Choroid plexus epithelial cell (primary cell): ENCODE data around the gene RNF208.

Source experiments
- DNase-seq: peaks from one replicate; pipeline ENCODE4 v3.0.0-alpha.2; 2010; ENCODE audit warnings: low read depth
- H3K4me3 ChIP-seq: 2 replicates; pipeline ENCODE4 v1.5.1; 2011; ENCODE audit warnings: low read depth, mild to moderate bottlenecking, control low read depth, low read length, moderate library complexity
- CTCF ChIP-seq: conservative IDR thresholded peaks from 2 replicates; pipeline ENCODE4 v1.5.1; 2011; ENCODE audit warnings: low read depth, mild to moderate bottlenecking, control low read depth, inconsistent platforms, low read length, moderate library complexity

Gene RNF208

GRCh38 chr9:137222190-137223077, at the start of gene RNF208:
RNF208 (minus strand) TSS chr9:137222240; CDS start chr9:137221212, 1,028 bp downstream.
- no peak for DNase-seq
- H3K4me3 ChIP-seq, result peak within 1 kb of the TSS; percentile 93
- TF ChIP-seq CTCF, result no peak

GRCh38 chr9:137271696-137272076, 49.6 kb upstream of the RNF208 start:
- no peak for DNase-seq
- no peak overlapping the region for H3K4me3 ChIP-seq
- no peak for TF ChIP-seq CTCF

GRCh38 chr9:137270929-137271695, 49.1 kb upstream of the RNF208 start:
- no peak for DNase-seq
- no peak overlapping the region for H3K4me3 ChIP-seq
- no peak for TF ChIP-seq CTCF

GRCh38 chr9:137269231-137269772, 47.3 kb upstream of the RNF208 start:
- DNase-seq, result peak; percentile 62
- no peak for TF ChIP-seq CTCF

GRCh38 chr9:137268538-137269201, 46.6 kb upstream of the RNF208 start:
- TF ChIP-seq CTCF, result no peak
- no peak overlapping the region for H3K4me3 ChIP-seq

More at GRCh38 chr9:137269231-137269772, 47.3 kb upstream of the RNF208 start:
- no peak overlapping the region for H3K4me3 ChIP-seq

GRCh38 chr9:137267933-137268355, 45.9 kb upstream of the RNF208 start:
- DNase-seq, result no peak
- TF ChIP-seq CTCF, result no peak
- no peak overlapping the region for H3K4me3 ChIP-seq

More at GRCh38 chr9:137268538-137269201, 46.6 kb upstream of the RNF208 start:
- DNase-seq, result peak; percentile 46
